Astrocyte of the cerebellum (primary cell): ENCODE measurements around the gene CDC42BPB.
"Not testable (repeated sequence)": the region's sequence is repeated elsewhere in the genome, so short reads cannot be mapped to it uniquely, and the experiment has no call there.

ENCODE experiments used
- DNase-seq: peaks from one replicate; pipeline ENCODE4 v3.0.0-alpha.2; 2011; ENCODE audit warnings: low read depth
- H3K4me3 ChIP-seq: 2 replicates; pipeline ENCODE4 v1.5.1; 2011; ENCODE audit warnings: mild to moderate bottlenecking, low read depth, low read length, moderate library complexity
- in situ Hi-C: cut with HindIII; loops from 2 replicates; pipeline ENCODE4 v1.10.0; 2017; ENCODE audit warnings: low sequenced_read_pairs
- TF ChIP-seq, protein P1 (sequence below): IDR thresholded peaks from 2 replicates; pipeline ENCODE4 v1.5.1; 2012; ENCODE audit warnings: low read length, low read depth, moderate library complexity, mild to moderate bottlenecking; ENCODE audit errors: missing control alignments

CDC42BPB gene

DNA sequence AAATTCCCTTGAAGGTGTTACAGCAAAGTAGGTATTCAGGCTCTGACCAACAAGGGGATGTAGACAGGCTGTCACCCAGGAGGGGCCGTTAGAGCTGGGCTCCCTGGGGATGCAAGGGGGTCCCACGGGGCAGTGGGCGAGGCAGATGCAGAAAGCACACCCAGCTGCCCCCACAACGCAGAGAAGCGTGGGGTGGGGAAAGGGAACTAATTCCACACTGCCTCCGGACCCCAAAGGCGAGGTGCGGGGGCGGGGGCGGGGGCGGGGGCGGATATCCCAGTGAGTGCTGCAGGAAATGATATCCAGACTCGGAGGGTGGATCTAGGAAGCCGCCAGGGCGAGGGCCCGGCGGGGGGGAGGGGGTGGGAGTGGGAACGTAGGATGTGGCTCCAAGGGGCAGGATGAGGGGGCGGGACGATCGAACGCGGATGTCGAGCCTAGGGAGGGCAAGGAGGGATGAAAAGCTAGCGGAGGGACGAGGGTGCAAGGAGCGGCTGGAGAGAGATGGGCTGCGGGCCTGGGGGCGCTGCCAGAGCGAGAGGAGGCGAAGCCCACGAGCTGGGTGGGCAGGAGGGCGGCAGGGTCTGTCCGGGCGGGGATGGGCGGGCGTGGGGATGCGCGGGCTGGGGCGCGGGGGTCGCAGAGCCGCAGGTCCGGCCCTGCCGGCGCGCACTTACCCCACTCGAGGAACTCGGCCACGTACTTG, 874 bp downstream of the CDC42BPB start:
- TF ChIP-seq, protein P1, sequence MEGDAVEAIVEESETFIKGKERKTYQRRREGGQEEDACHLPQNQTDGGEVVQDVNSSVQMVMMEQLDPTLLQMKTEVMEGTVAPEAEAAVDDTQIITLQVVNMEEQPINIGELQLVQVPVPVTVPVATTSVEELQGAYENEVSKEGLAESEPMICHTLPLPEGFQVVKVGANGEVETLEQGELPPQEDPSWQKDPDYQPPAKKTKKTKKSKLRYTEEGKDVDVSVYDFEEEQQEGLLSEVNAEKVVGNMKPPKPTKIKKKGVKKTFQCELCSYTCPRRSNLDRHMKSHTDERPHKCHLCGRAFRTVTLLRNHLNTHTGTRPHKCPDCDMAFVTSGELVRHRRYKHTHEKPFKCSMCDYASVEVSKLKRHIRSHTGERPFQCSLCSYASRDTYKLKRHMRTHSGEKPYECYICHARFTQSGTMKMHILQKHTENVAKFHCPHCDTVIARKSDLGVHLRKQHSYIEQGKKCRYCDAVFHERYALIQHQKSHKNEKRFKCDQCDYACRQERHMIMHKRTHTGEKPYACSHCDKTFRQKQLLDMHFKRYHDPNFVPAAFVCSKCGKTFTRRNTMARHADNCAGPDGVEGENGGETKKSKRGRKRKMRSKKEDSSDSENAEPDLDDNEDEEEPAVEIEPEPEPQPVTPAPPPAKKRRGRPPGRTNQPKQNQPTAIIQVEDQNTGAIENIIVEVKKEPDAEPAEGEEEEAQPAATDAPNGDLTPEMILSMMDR = no peak
- H3K4me3 ChIP-seq = peak overlapping the region; percentile 70
- DNase-seq = peak; percentile 9
- in situ Hi-C loops = no loop called here

DNA sequence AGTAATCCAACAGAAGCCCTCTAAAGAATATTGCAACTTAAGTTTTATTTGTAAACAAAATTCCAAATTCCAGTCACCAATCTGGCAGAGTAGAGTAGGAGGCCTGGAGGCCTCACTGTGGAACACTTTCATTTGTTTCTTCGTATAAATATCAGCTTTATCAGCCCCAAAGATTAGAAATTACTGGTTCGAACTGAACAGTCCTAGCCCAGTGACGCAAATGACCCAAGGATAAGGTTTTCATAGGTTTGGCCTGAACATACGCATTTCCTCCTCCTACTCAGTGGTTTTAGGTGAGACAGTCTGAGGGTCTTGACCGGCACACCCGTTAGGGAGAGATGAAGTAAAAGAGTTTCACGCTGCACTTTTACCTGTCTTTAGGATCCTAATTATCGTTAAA, 1.7 kb downstream of the CDC42BPB start:
- peak overlapping the region; percentile 70 for H3K4me3 ChIP-seq
- no peak for DNase-seq
- TF ChIP-seq, protein P1 = no peak
- in situ Hi-C loops = no loop called here

DNA sequence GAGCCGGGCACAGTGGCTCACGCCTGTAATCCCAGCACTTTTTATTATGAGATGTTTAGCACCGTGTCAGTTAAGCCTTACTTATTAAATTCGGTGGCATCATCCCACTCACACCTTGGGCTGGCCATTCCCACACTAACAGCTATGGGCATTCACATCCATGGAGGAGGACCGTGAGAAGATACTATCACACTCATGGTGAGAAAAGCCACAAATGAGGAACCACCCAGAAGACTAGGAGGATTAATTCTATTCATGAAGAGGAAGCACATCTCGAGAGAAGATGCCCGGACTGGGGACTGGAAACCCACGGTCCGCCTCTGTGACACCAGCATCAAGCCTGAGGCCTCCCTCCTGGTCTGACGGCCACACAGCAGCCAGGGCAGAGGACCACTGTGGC, 4.9 kb downstream of the CDC42BPB start:
- in situ Hi-C loops = no loop called here
- no peak for DNase-seq

GRCh38 chr14:103050935-103051334, 6.4 kb downstream of the CDC42BPB start:
- in situ Hi-C loops = no loop called here
- TF ChIP-seq, protein P1 = no peak
- DNase-seq = no peak
- H3K4me3 ChIP-seq = no peak overlapping the region

More for the DNA sequence above, 4.9 kb downstream of the CDC42BPB start:
- H3K4me3 ChIP-seq = no peak overlapping the region
- TF ChIP-seq, protein P1 = no peak

DNA sequence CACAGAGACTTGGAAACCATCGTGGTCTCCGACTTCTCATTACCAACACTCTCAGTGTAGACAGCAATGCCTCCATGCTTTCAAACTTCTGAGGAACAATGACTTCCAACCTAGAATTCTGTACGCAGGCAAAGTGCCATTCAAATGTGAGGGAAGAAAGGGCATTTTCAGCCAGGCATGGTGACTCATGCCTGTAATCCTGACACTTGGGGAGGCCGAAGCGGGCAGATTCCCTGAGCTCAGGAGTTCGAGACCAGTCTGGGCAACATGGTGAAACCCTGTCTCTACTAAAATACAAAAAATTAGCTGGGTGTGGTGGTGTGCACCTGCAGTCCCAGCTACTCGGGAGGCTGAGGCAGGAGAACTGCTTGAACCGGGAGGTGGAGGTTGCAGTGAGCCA, 9.9 kb downstream of the CDC42BPB start:
- in situ Hi-C loops, H3K4me3 ChIP-seq, DNase-seq: not testable (repeated sequence)

GRCh38 chr14:103045371-103045869, 11.9 kb downstream of the CDC42BPB start:
- TF ChIP-seq, protein P1 = no peak
- no peak for DNase-seq
- in situ Hi-C loops = no loop called here
- no peak overlapping the region for H3K4me3 ChIP-seq

GRCh38 chr14:103043257-103044015, 13.9 kb downstream of the CDC42BPB start:
- H3K4me3 ChIP-seq = no peak overlapping the region
- DNase-seq = no peak
- in situ Hi-C loops = no loop called here
- TF ChIP-seq, protein P1 = no peak
